ENCODE data around the gene FYB1.

- TF ChIP-seq CTCF (IDR thresholded peaks at IDR 0.05; ENCODE audit: low read depth, low read length) (no peak), POLR2A (IDR thresholded peaks at IDR 0.05; ENCODE audit: extremely low read depth, insufficient read length) (no peak), MAX (IDR thresholded peaks at IDR 0.05; ENCODE audit: low read depth, low read length) (no peak)
These were observed 105.2 kb downstream of the FYB1 start for GRCh38 chr5:39114155-39114554.

Measured in NB4 (cell line).